Stimulated activated CD4-positive, alpha-beta T cell treated with anti-CD3 and anti-CD28 coated beads, TNF-alpha, amount 100 ng/mL, for 1 hour (primary cell): Measurements from ENCODE around the gene BUB1.
"Not testable (repeated sequence)": the region's sequence is repeated elsewhere in the genome, so short reads cannot be mapped to it uniquely, and the experiment has no call there.

ENCODE experiments used
- DNase-seq, 3 donors: peaks; one replicate each; pipeline ENCODE4 v3.0.0-alpha.2; 2020; ENCODE audit warnings: low read depth in 3 of 3, low spot score in 1 of 3

Gene BUB1

GRCh38 chr2:110605057-110605456 lies 72.8 kb downstream of the BUB1 start:
- DNase-seq: not testable (repeated sequence)

DNA sequence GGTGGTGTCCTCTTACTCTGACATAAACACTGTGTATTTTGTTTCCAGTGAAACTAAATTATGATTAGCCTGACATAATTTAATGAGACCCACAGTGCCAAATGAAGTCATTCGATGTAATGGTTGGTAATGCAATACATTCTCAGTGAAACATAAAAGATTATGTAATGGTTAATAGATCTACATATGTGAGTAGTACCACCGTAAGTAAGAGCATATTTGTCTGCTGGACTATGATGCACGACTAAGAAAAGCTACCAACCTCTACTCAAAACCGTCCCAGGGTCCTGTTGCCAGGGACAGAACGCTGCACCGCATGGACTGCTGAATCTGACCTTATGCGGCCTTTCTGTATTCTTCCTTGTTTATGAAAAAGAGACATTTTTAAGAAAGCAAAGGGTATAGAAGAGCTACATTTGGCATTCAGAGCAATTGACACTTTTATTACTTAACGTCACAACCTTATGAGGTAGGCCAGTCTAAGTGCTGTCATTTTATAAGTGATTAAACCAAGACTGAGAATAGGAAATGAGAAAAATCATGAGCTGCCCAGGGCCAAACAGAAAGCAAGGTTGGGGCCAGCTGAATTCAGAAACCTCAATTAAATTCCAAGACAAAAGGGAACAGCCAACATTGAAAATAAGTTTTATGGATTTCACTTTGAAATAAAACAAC lies 73.8 kb downstream of the BUB1 start:
- not testable (repeated sequence) for DNase-seq

- DNase-seq: not testable (repeated sequence)
Measured at GRCh38 chr2:110602139-110602538, 75.7 kb downstream of the BUB1 start.

DNA sequence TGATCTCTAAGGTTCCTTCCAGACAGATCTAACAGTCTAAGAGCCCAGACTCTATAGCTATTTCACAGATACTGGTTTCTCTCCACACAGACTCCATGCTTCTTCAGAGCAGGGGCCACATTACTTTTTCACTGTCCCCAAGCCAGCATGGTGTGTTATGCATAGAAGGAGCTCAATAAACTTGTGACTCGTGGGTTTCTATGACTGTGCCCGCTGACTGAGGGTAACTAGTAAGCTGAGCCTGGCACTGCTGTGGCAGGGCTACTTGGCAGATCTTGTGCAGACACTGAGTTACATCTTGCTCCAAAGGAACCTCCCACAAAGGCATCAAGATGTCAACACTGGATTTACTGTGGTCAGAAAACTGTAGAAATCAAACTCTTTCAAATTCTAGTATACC lies 85.9 kb downstream of the BUB1 start:
- not testable (repeated sequence) for DNase-seq

DNA sequence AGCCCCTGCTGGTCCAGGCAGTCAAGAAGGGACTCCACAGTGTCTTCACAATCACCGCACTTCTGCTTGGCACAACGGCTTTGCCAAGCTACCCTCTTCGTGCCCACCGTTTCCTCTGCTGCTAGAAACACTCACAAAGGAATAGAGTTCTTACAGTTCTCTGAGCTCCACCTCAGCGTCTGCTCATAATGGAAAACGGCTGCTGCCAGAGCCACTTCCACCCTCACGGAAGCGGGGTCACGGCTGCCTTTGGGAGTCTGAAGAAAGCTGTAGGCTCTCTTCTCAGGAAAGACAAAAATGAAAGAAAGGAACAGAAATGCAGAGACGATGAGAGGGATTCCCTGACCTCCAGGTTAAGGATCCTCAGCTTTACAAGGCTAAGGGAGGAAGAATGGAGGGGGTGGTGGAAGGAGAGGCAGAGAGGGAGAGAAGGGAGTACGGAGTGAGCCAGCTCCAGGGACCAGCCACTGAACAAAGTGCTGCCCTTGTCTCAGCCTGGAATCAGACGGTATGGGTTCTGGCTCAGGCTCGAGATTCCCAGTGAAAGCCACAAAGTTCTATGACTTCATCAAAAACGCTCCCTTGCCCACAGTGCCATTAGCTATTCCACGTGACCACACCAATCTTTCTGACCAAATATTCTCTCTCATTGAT lies 88.1 kb downstream of the BUB1 start:
- DNase-seq: not testable (repeated sequence)

- not testable (repeated sequence) for DNase-seq
Measured at GRCh38 chr2:110588520-110588919, 89.3 kb downstream of the BUB1 start.
